Measurements from ENCODE around the gene AGR3.
A peak's percentile ranks its signal among the peaks of the same experiment; 100 is the strongest.

Gene AGR3

DNA sequence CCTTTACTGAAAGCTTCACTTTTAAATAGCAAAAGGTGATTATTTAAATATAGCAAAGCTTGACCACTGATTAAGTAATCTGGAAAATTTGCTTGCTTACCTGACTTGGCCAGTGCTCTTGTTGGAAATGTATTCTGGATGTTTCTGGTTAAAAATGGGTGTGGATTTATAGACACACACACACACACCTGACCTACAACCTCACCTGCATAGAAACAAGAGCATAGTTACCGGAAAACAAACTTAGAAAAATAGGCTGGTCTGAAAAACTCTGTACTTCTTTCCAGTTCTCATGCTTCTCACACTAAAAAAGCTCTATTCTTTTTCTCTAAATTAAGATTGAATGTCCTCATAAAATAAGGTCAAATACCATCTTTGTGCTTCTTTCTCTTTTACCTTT, at the start of gene AGR3:
Gene AGR3 (minus strand): TSS at position 140 of the 400 bp plus-strand sequence. CDS start 3,365 bp downstream, outside the sequence.
- DNase-seq, result no peak

DNA sequence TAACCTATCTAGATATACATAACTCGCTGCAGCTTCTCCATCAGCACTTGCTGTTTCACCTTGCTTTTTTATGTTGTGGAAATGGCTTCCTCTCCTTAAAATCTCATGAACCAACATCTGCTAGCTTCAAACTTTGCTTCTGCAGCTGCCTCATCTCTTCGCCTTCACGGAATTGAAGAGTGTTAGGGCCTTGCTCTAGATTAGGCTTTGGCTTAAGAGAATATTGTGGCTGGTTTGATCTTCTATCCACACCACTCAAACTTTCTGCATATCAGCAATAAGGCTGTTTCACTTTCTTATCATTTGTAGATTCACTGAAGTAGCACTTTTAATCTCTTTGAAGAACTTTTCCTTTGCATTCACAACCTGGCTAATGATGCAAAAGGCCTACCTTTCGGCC, 49.2 kb upstream of the AGR3 start:
- DNase-seq, result no peak

DNA sequence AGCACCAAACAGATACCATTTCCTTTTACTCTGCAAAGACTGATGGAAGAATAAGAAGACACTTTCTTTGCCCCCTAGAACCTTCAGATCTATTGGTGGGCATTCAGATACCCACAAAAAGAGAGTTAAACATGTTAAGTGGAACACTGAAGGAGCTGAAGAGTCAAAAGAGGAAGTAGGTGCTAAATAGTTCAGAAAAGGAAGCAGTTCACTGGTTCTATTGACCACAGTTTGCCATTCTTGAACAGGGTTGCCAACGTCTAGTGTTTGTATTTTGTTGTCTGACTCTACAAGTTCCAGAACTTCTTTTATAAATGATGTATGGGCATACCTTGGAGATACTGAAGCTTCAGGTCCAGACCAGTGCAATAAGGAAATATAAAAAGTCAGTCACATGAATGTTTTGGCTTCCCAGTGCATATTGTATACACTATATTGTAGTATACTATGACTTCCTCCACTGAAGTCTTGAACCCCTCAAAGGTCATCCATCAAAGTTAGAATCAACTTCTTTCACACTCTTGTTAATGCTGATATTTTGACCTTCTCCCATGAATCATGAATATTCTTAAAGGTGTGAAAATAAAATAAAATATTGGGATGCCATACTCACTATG, 47.5 kb upstream of the AGR3 start:
- no peak for DNase-seq

DNA sequence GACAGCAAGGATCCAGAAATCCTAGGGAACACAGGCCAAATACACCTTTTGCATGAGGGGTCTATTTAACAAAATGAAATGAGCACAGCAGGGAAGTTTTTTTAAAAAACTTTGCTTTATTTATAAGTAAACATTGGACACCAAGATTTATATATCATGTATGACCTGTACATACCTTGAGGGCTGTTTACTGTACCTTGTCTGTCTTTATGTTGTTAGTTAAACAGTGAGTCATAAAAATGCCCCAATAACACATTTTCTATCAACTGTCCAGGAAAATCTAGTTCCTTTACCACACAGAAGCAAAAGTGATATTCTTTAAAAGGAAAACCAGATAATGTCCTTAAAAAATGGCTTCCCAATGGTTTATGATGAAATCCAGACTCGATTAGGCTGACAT, 45.1 kb upstream of the AGR3 start:
- no peak for DNase-seq

DNA sequence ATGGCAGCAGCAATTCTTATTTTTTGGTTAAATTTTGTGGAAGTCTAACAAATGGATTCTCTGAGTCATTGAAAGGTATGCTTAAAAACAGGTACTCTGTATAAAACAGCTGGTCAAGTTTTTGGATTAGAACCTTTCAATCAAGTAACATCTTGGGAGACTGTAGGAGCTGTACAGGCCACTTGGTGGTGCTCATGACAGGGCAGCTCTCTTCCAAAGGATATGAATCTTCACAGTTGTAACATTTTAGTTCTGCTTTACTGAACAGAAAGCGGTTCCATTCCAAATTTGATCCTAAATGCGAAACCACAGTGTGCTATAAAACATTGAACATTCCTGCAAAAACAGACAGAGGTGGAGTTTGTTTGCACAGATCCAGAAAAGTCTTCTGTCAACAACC, 44.5 kb upstream of the AGR3 start:
- DNase-seq, result peak; percentile 56

DNA sequence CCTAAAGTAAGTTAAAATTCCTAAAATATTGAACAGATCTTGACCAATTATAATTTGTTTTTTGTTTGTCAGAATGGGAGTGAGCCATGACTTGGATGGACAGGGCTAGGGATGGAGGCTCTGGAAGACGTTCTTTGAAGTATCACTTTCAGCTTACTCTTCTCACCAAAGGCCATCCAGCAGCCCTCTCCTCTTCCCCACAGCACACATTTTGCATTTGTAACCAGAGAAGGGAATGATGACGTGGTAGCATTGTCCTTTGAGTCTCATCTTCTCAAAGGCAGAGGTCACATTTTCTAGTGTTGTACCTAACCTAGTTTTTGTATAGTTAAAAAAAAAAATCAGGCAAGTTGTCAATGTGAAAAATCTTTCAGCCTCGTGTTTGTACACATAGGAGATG, 43.8 kb upstream of the AGR3 start:
- no peak for DNase-seq

DNA sequence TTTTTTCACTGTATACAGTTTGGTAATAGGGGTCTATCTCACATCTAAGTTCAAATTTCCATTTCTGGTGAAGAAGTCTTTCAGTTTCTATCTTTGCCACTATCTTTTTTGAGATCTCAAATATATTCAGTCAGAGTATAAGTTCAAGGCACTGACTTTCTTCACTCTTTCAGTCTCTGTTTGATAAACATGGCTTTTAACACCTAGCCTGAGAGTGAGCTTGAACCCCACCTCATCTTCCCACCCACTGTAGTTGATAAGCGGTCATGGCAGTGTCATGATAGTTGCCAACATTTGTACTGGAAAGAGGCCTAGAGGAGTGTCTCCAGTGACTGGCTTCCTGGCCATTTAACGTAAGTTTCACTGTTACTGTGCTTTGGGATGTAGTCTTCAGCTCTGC, 41.2 kb upstream of the AGR3 start:
- DNase-seq, result no peak

DNA sequence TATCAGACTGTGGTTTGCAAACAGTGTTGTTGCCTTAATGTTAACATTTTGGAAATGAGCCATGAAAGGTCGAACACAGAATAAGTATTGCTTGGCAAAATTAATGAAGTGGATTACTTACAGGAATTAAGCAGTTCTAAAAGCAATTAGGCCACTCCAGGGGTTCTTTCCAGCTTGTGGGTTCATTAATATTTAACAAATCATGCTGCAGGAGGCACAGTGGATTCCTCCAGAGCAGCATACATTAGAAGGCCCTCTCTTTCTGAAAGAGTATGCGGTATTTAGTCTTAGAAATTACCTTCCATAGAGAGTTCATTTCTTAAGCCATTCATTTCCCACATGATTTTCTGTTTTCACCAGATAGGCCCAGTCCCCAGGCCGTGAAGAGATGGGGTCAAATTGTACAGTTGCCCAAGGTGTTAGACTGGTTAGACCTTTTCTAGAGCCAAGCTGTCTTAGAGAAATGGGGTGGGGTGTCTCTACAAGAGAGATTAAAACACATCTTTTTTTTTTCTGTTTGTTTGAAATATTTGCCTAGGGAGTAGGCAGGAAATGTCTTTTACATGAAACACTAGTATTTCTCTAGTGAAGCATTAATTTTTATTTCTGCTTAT, 40.0 kb upstream of the AGR3 start:
- DNase-seq, result peak; percentile 11

DNA sequence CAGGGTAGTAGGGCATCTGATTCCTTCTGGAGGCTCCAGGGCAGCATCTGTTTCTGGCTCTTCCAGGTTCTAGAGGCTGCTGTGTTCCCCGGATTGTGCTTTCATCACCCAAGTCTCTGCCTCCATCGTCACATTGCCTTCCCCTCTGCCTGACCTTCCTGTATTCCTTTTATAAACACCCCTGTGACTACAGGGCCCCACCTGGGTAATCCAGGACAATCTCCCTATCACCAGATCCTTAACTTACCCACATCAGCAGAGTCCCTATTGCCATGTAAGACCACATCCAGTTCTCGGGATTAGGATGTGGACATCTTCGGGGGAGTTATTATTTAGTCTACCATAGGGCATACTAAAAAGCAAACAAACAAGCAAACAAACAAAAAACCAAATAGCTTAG, 39.4 kb upstream of the AGR3 start:
- no peak for DNase-seq

DNA sequence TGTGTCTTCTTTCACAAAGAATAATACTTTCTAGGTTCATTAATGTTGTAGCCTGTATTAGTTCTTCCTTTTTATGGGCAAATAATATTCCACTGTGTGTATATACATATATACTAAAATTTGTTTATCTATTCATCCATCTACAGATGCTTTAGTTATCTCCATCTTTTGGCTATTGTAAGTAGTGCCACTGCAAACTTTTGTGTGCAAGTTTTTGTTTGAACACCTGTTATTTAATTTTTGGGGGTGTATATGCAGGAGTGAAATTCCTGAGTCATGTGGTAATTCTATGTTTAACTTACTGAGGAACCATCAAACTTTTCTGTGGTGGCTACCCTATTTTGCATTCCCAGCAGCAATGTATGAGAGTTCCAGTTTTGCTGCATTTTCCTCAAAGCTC, 37.7 kb upstream of the AGR3 start:
- no peak for DNase-seq

DNA sequence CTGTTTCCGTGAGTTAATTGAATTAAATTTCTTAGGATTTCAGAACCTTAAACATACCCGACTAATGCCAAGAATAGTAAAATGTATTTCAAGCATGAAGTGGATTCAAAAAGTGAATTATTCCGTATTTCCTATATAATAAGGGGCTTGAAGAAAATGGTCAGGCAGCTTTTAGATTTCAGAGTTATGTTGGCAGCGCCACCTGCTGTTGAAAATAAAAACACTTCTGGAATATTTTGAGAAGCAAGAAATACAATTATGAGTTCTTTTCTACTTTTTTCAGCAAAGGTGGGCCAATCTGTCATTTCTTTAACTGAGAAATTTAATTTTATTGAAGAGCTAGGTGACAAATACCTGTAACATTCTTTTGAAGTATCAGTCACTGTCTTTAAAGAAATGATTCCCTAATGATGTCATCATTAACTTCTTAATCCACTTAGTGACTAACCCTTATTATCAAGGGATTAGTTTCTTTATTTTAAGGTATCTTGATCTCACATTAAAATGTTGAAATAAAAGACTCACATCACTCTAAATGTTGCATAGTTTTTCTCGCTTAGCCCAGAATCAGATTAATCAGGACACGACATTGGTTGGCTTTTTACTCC, 36.6 kb upstream of the AGR3 start:
- DNase-seq, result peak; percentile 51

DNA sequence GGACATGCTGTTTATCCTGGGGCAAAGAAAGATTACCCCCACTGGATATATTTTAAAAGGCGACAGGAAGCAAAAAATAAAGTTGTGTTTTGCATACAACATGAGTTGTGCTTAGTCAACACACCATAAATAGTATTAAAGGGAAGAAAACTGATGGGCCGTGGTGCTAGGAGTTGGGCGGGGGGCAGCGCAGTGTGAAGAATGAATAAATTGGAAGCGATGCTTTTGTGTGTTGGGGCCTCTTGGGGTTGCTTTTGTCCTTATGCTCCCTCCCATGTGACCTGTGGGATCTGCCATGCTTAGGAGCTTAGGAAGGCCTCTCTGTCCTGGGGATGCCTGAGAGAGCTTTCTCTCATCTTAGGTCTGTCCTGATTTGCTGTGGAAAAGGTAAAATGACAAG, 35.0 kb upstream of the AGR3 start:
- DNase-seq, result no peak

DNA sequence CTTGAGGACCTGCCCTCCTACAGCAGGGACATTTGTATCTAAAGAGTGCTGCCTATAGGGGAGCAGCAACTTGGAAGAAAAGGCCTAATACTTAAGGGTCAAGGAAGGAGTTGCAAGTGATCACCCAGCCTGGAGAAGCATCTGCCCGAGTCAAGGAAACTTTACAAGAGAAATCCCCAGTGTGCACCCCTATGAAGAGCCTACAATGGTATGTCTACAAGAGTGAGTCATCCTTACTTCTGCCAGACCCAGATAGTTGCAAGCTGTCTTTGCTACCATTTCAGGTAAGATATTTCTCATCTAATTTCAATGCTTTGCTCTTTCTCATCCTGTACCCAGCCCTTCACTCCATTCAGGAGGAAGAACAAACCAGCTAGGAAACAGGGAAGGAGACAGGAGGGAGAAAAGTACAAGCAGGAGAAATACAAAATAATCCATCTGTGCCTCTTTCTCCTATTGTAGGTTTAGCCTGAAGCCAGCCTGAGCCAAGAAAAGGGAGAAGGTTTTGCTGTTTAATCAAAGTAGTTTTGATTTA, 34.4 kb upstream of the AGR3 start:
- DNase-seq, result peak; percentile 88

DNA sequence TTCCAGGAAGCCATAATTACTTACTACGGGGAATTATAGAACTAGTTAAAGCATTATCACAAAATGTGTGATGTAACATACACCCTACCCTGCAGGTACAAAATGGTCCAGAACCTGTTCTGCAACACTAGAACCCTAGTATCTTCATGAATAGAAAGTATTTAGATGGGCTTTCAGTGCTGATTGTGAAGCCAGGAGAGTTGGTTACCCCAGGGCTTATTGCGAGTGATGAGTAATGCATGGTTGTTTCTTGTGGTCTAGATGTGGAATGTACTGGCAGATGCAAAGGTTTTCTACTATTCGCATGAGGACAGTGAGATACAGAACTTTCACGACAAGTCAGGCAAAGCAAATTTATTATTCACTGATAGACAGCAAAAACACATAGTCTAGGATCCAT, 33.6 kb upstream of the AGR3 start:
- peak; percentile 92 for DNase-seq

DNA sequence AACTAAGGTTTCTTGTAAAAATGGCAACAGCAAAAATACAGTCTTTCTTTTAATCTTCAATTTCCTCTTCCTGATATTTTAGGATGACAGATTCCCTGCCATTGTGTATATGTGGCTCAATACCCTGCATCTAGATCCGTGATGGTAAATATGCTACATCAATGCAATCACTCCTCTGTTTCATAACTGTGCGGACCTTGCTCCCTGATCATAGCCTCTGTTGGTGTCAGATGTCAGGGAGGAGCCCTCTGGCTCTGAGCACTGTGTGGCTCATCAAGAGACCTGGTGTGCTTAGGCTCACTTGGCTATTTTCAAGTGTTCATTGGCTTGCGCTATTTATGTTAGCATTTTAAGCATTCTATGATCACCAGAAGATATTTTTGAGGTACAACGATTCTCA, 33.0 kb upstream of the AGR3 start:
- peak; percentile 16 for DNase-seq

DNA sequence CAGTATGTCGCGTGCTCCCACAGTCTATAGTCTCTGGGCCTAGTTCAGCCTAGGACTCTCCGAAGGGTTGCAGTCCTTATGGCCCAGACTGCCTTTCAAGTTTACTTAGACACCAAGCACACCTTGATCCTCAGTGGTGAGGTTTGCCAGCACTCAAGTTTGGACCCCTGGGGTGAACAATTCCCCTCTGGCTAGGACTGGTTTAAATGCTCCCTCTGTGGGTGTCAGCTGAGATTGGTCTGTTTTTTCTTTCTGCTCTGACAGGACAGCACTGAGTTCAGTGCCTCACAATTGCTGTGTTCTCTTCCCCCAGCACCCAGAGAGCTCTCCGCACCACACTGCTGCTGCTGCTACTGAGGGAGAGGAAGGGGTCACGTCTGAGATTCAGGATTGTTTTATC, 31.9 kb upstream of the AGR3 start:
- no peak for DNase-seq

DNA sequence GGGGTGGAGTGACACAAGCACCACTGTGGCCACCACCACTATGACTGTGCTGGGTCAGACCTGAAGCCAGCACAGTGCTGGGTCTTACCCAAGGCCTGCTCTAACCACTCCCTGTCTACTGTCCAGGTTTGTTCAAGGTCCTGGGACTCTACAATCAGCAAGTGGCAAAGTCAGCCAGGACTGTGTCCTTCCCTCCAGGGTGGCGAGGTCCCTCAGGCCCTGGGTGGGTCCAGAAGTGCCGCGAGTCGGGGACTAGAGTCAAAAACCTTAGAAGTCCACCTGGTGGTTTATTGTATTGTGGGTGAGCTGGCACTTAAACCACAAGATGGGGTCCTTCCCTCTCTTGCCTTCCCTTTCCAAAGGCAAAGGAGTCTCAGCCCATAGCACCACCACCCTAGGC, 30.8 kb upstream of the AGR3 start:
- no peak for DNase-seq

DNA sequence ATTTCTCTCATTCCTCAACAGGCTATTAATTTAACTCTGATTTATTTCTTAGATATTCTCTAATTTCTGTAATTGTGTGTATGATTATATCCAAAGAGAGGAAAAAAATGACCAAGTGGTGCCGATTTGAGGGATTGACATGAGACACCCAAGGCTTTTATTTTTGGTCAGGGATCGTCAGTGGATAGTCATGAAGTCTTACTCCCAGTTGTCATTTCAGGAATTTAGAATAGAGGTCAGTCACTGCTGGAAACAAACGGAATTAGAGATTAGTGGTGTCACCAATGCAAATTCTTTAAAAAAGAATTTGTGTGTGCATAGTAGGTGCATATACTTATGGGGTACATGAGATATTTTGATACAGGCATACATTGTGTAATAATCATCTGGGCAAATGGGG, 26.8 kb upstream of the AGR3 start:
- no peak for DNase-seq

DNA sequence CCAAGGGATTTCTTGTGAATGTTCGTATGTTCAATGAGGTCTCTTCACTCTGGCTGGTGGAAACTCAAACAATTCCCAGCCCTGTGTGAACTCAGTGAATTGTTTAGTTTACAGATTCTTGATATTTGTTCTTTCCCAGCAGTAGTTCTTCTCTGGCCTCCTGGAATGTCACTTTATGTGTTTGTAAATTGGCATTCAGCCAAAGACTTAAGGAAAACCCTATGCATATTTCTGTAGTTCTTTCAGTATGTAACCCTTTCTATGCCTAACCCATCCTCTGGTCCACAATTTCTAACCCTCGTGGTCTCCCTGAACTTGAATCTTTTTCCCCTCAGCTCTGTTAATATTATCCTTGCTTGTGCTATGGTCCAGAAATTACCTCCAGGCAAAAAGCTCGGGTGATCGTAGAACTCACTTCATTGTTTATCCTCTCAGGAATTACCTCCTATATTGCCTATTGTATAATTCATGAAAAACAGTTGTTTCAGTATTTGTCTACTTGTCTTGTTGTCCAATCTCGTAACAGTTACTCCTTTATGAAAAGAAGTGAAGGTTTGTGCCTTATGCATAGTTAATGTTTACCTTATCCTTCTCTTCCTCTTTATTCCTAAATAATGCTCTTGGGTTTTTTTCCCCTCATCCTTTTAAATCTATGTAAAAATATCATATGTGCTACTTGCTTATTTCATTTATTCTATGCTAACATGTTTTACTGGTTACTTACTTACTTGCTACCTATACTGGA, 23.7 kb upstream of the AGR3 start:
- peak; percentile 47 for DNase-seq

DNA sequence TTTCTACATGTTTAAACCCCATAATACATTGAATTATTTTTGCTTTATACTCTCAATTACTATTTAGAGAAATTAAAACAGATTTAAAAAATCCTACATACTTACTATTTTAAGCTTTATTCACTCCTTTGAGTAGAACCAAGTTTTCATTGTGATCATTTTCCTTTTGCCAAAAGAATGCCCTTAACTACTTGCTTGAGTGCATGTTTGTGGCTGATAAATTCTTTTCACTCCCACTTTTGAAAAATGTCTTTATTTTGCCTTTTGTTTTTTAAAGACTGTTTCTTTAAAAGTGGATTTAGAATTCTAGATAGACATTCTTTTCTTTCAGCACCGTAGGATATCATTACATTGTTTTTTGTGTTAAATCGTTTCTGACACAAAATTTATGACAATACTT, 22.3 kb upstream of the AGR3 start:
- DNase-seq, result no peak

DNA sequence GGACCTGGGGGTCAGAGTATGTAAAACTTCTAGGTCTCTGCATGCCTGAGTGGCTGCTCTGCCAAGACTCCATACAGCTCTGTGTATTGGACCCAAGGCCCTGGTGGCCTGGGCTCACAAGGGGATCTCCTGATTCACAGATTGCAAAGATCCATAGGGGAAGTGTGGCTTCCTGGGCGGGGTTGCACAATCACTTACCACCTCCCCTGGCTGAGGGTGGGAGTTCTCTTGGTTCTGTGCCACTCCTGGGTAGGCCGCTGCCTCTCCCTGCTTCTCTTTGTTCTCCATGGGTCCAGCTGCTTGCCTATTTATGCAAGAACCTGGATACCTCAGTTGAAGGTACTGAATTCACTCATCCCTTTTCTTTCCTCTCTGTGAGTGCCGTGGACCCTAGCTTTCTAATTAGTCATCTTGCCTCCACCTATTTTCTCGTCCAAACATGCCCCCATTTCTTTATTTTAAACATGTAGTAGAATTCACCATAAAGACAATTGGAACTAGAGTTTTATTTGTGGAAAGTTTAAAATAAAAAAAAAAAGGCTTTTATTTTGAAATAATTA, 18.5 kb upstream of the AGR3 start:
- no peak for DNase-seq

DNA sequence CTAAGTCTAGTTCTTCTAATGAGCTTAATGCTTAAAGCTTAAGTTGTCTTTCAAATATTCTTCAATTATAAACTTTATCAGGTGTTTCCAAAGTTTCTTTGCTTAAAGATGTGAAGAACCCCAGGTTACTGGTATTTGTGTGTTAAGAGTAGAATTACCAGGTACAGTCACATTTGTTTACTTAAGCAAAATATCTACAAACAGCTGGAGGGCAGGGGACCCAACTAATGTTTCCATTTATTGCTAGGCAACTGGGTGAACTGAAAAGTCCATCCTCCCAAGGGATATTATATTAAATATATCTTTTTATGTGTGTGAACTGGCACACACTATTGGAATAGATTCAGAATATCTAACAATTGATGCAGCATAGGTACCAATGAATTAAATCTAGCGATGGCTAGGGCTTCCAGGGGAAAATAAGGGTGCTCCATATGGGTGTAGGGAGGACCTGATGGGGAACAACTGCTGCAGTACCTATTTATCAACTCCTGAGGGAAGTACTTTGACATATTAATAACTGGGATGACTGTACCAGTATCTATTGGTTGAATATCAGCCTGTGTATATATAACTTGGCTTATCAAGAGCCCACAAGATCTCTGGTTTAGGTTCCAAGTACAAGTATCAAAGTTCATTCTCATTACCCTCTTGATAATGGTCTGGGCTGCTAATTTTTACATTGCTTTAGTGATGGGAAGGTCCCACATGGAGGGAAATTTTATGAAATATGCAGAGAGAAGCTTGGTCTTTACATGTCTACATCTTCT, 10.3 kb upstream of the AGR3 start:
- no peak for DNase-seq

DNA sequence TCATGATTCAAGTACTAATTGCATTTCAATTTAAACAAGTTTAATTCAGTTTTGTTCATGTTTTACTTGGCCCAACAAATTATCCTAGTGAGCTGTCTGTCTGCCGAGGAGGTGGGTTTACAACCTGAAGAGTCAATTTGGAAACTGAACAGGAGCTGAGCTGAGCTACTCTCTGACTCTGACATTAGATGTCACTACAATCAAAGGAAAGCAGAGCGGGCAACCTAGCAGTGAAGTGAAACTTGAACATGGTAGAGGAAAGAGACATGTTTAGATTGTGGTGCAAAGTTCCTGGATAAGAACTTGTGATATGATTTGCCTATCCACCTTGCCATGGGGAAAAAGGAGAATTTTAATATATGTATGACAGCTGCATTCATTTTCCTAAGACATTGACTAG, 9.6 kb upstream of the AGR3 start:
- DNase-seq, result peak; percentile 68

Data from EL (cell line).